Measurements from ENCODE around the gene ZNF585A. TPM values are rescaled to one million over a fixed set of nuclear protein-coding genes. Genes with fewer than 3 reads are reported as not detected.

The ZNF585A gene
- polyA plus RNA-seq, 1 experiment = 16.2 TPM

DNA sequence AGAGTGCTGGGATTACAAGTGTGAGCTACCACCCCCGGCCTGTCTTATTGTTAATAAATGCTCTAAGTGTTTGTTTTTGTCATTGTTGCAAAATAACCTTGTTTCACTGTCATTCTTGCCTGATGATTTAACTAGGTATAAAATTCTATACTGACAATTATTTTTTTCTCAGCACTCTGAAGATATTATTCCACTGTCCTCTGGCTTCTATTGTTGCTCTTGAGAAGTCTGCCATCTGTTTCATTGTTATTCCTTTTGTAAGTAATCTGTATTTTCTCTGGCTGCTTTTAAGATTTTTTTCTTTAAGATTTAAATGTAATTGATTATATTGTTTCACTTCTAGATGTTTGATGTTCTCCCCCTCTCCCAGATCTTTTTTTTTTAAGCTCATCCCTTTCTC lies 76.6 kb downstream of the ZNF585A start:
- Histone ChIP-seq H3K27me3 (ENCODE audit: control insufficient read depth, insufficient read depth, low read length) (no peaks in the 10 kb centered on the region), H3K9me3 (ENCODE audit: control insufficient read depth, insufficient read depth, low read length) (peaks cover 25% of the 10 kb centered on the region), H3K27ac (ENCODE audit: low read depth, low read length) (no peak overlapping the region), H3K4me3 (ENCODE audit: low read depth, low read length) (no peak overlapping the region)
- TF ChIP-seq, protein P1, sequence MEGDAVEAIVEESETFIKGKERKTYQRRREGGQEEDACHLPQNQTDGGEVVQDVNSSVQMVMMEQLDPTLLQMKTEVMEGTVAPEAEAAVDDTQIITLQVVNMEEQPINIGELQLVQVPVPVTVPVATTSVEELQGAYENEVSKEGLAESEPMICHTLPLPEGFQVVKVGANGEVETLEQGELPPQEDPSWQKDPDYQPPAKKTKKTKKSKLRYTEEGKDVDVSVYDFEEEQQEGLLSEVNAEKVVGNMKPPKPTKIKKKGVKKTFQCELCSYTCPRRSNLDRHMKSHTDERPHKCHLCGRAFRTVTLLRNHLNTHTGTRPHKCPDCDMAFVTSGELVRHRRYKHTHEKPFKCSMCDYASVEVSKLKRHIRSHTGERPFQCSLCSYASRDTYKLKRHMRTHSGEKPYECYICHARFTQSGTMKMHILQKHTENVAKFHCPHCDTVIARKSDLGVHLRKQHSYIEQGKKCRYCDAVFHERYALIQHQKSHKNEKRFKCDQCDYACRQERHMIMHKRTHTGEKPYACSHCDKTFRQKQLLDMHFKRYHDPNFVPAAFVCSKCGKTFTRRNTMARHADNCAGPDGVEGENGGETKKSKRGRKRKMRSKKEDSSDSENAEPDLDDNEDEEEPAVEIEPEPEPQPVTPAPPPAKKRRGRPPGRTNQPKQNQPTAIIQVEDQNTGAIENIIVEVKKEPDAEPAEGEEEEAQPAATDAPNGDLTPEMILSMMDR (IDR thresholded peaks at IDR 0.05; ENCODE audit: low read depth, low read length) = no peak
- POLR2A ChIA-PET = no interaction called here
- no peak for DNase-seq (ENCODE audit: low read depth, low spot score)
- CTCF ChIA-PET = no interaction called here

Other genes starting within 250 kb of the ZNF585A start
- 4.2 and 5.9 TPM in 2 replicates for gene ZNF420, start 94.3 kb downstream of the ZNF585A start, polyA plus RNA-seq (2011; rRNA removed)
- 14.9 and 16.9 TPM in 2 replicates for gene ZNF585B, start 37.8 kb upstream of the ZNF585A start, polyA plus RNA-seq (2011; rRNA removed)
- 4.1 and 5.6 TPM in 2 replicates for gene ZNF383, start 45.5 kb upstream of the ZNF585A start, polyA plus RNA-seq (2011; rRNA removed)
- 3.5 and 4.0 TPM in 2 replicates for gene ZNF527, start 198.4 kb upstream of the ZNF585A start, polyA plus RNA-seq (2011; rRNA removed)

All from AG04450 (cell line).